ENCODE measurements around the gene MEGF9.

DNA sequence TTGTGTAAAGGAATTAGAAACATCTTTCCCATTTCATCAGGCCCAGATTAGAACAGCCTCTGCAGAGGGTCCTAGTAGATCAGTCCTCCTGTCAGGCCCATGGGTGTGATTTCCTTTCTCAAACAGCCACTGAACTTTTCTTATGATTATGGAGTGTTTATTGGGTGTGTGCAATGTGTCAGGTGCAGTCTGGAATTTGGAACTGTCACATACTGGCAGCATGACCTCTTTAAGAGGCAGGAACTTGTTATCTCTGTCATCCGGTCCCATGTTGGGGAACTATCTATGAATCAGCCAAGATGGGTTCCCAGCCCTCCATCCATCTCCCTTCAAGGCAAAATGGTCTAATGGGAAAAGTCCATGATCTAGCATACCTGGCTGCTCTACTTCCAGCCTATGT, 11.6 kb upstream of the MEGF9 start:
- TF ChIP-seq, protein P1, sequence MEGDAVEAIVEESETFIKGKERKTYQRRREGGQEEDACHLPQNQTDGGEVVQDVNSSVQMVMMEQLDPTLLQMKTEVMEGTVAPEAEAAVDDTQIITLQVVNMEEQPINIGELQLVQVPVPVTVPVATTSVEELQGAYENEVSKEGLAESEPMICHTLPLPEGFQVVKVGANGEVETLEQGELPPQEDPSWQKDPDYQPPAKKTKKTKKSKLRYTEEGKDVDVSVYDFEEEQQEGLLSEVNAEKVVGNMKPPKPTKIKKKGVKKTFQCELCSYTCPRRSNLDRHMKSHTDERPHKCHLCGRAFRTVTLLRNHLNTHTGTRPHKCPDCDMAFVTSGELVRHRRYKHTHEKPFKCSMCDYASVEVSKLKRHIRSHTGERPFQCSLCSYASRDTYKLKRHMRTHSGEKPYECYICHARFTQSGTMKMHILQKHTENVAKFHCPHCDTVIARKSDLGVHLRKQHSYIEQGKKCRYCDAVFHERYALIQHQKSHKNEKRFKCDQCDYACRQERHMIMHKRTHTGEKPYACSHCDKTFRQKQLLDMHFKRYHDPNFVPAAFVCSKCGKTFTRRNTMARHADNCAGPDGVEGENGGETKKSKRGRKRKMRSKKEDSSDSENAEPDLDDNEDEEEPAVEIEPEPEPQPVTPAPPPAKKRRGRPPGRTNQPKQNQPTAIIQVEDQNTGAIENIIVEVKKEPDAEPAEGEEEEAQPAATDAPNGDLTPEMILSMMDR (conservative IDR thresholded peaks at IDR 0.05 in 1 of 2, IDR thresholded peaks at IDR 0.05 in 1 of 2; ENCODE audit: extremely low read depth in 1 of 2, insufficient read depth in 1 of 2, low read depth in 1 of 2, low read length in 2 of 2): no peak
- no peak for TF ChIP-seq EZH2 (IDR thresholded peaks at IDR 0.05; ENCODE audit: borderline replicate concordance, low read length)
